ENCODE data around the gene KCNH6. TPM values are rescaled to one million over a fixed set of nuclear protein-coding genes. Genes with fewer than 3 reads are reported as not detected.
A peak's percentile ranks its signal among the peaks of the same experiment; 100 is the strongest.

Gene KCNH6
- total and polyA plus RNA-seq, 2 donors from 2014 or later = 0.57 to 4.8 TPM

DNA sequence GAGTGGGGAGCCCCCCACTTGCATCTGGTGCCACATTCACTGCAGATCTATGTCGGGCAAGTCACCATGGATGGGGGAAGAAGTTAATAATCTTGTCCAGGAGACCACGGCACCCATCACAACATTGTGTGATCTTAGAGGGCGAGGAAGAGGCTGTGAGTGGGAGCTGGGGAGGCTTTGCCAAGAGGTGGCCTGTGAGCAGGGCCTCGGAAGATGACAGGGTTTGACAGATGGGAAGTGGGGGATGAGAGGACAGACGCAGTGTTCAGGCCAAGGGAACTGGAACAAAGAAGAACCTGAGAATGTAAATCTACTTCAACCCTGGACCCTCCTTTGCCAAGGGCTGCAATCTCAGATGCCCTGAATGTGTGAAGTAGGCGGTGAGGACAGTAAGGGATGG is 33.9 kb upstream of the KCNH6 start:
- FAIRE-seq (no peak), DNase-seq (peak in 1 of 5 donors; percentile 26)
- H3K36me3 ChIP-seq (ENCODE audit: control insufficient read depth in 2 of 3, insufficient read depth in 3 of 3, low read length in 3 of 3) = peaks cover 0 to 5% (median 0%) of the 10 kb centered on the region in 3 donors
- no peak overlapping the region for H3K27ac ChIP-seq (ENCODE audit: low read depth in 2 of 2, low read length in 2 of 2)
- no peaks in the 10 kb centered on the region for H3K9me3 ChIP-seq (ENCODE audit: control insufficient read depth in 2 of 3, insufficient read depth in 1 of 3, low read length in 3 of 3)
- no peak overlapping the region for H3K9ac ChIP-seq (ENCODE audit: low read length in 3 of 3)
- peaks cover 0 to 10% (median 6%) of the 10 kb centered on the region in 3 donors for H3K4me1 ChIP-seq (ENCODE audit: control insufficient read depth in 2 of 3, insufficient read depth in 2 of 3, low read depth in 1 of 3, low read length in 3 of 3)
- H3K27me3 ChIP-seq (ENCODE audit: control insufficient read depth, insufficient read depth, low read length) = no peaks in the 10 kb centered on the region
- H3K4me3 ChIP-seq (ENCODE audit: low read length in 3 of 3) = no peak overlapping the region
- TF ChIP-seq, protein P1, sequence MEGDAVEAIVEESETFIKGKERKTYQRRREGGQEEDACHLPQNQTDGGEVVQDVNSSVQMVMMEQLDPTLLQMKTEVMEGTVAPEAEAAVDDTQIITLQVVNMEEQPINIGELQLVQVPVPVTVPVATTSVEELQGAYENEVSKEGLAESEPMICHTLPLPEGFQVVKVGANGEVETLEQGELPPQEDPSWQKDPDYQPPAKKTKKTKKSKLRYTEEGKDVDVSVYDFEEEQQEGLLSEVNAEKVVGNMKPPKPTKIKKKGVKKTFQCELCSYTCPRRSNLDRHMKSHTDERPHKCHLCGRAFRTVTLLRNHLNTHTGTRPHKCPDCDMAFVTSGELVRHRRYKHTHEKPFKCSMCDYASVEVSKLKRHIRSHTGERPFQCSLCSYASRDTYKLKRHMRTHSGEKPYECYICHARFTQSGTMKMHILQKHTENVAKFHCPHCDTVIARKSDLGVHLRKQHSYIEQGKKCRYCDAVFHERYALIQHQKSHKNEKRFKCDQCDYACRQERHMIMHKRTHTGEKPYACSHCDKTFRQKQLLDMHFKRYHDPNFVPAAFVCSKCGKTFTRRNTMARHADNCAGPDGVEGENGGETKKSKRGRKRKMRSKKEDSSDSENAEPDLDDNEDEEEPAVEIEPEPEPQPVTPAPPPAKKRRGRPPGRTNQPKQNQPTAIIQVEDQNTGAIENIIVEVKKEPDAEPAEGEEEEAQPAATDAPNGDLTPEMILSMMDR (IDR thresholded peaks at IDR 0.05; ENCODE audit: borderline replicate concordance, extremely low read depth, insufficient read depth) = no peak
- intact Hi-C loops (cut with DNase I) = no loop called here

DNA sequence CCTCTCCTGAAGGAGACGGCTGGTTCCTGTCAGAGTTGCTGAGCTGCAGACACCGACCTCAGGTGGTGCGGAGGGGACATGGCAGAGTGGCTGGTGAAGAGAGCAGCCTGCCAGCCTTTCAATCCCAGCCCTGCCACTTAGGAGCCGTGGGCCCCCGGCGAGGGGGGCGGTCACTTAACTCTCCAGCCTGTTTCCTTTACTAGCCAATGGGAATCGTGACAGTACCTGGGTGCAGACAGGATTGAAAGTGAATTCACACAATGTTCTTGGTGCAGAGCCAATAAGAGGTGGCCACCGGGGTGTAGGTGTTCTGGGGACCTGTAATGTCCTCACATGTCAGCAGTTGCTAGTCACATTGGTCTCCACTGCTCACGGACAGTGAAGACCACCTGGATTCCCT is 32.8 kb upstream of the KCNH6 start:
- TF ChIP-seq, protein P1 (IDR thresholded peaks at IDR 0.05; ENCODE audit: borderline replicate concordance, extremely low read depth, insufficient read depth) = no peak
- H3K4me1 ChIP-seq (ENCODE audit: control insufficient read depth in 2 of 3, insufficient read depth in 2 of 3, low read depth in 1 of 3, low read length in 3 of 3) = peaks cover 0 to 19% (median 13%) of the 10 kb centered on the region in 3 donors
- DNase-seq (peak in 3 of 5 donors; percentile 28 to 41 (median 31)), FAIRE-seq (no peak)
- no peaks in the 10 kb centered on the region for H3K9me3 ChIP-seq (ENCODE audit: control insufficient read depth in 2 of 3, insufficient read depth in 1 of 3, low read length in 3 of 3)
- no peak overlapping the region for H3K9ac ChIP-seq (ENCODE audit: low read length in 3 of 3)
- intact Hi-C loops (cut with DNase I) = no loop called here
- no peaks in the 10 kb centered on the region for H3K27me3 ChIP-seq (ENCODE audit: control insufficient read depth, insufficient read depth, low read length)
- peaks cover 0 to 5% (median 0%) of the 10 kb centered on the region in 3 donors for H3K36me3 ChIP-seq (ENCODE audit: control insufficient read depth in 2 of 3, insufficient read depth in 3 of 3, low read length in 3 of 3)
- H3K27ac ChIP-seq (ENCODE audit: low read depth in 2 of 2, low read length in 2 of 2) = no peak overlapping the region
- no peak overlapping the region for H3K4me3 ChIP-seq (ENCODE audit: low read length in 3 of 3)

DNA sequence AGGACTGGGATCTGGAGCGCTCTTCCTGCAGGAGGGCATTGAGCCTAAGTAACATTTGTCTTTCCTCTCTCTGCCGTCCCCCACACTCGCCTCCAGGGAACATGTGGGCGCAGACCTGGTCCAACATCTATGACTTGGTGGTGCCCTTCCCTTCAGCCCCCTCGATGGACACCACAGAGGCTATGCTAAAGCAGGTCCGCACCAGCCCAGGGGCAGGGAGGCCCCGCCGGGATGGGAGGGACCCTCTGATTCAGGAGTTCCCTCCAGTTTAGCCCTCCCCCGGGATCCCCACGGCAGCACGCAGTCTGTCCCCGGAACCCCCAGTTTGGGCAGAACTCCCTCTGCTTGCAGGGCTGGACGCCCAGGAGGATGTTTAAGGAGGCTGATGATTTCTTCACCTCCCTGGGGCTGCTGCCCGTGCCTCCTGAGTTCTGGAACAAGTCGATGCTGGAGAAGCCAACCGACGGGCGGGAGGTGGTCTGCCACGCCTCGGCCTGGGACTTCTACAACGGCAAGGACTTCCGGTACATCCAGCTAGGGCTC is 32.2 kb upstream of the KCNH6 start:
- TF ChIP-seq, protein P1 (IDR thresholded peaks at IDR 0.05; ENCODE audit: borderline replicate concordance, extremely low read depth, insufficient read depth) = no peak

More for the DNA sequence above, 32.2 kb upstream of the KCNH6 start:
- peaks cover 0 to 20% (median 19%) of the 10 kb centered on the region in 3 donors for H3K4me1 ChIP-seq (ENCODE audit: control insufficient read depth in 2 of 3, insufficient read depth in 2 of 3, low read depth in 1 of 3, low read length in 3 of 3)
- peaks cover 0 to 5% (median 0%) of the 10 kb centered on the region in 3 donors for H3K36me3 ChIP-seq (ENCODE audit: control insufficient read depth in 2 of 3, insufficient read depth in 3 of 3, low read length in 3 of 3)
- DNase-seq = peak in 1 of 5 donors; percentile 23
- FAIRE-seq = no peak
- H3K27ac ChIP-seq (ENCODE audit: low read depth in 2 of 2, low read length in 2 of 2) = no peak overlapping the region
- intact Hi-C loops (cut with DNase I) = no loop called here
- no peak overlapping the region for H3K4me3 ChIP-seq (ENCODE audit: low read length in 3 of 3)
- no peaks in the 10 kb centered on the region for H3K9me3 ChIP-seq (ENCODE audit: control insufficient read depth in 2 of 3, insufficient read depth in 1 of 3, low read length in 3 of 3)
- no peaks in the 10 kb centered on the region for H3K27me3 ChIP-seq (ENCODE audit: control insufficient read depth, insufficient read depth, low read length)
- no peak overlapping the region for H3K9ac ChIP-seq (ENCODE audit: low read length in 3 of 3)
